Lower leg skin (tissue), 4 donors: ENCODE measurements around the gene MAP3K5. TPM values are rescaled to one million over a fixed set of nuclear protein-coding genes. Genes with fewer than 3 reads are reported as not detected.

Experiments used
- DNase-seq, 2 donors: peaks; one replicate each; pipeline ENCODE4 v3.0.0-alpha.2; 2019; ENCODE audit warnings: low spot score in 2 of 2
- H3K4me3 ChIP-seq: fragments of 200-600 bp; sonication (generic); 2 replicates; pipeline ENCODE4 v1.5.1; 2017; ENCODE audit warnings: mild to moderate bottlenecking, low read depth; ENCODE audit not compliant: poor library complexity, severe bottlenecking
- POLR2A ChIP-seq, 2 donors: fragments of 450-650 bp; IDR thresholded peaks; one replicate each; pipeline ENCODE4 v1.6.1; 2016 to 2017; ENCODE audit warnings: antibody characterized with exemption in 2 of 2, mild to moderate bottlenecking in 1 of 2, moderate library complexity in 1 of 2
- WGBS, 2 donors: methylation state at CpG; one replicate each; pipeline ENCODE4 v1.1.5; 2018; 5-methylcytosine and 5-hydroxymethylcytosine counted together
- intact Hi-C: fragments of 100-400 bp; cut with DNase I; formaldehyde crosslinking; loops from one replicate; pipeline ENCODE4 v1.15.0; 2023; ENCODE audit warnings: low total_unique reads
- total RNA-seq, 4 donors: library from RNA; depleted of rRNA; stranded (reverse); fragments of >200 nt; gene quantifications; one replicate each; pipeline ENCODE4 v1.1.0, GENCODE V29; 2016
- TF ChIP-seq, protein P1 (sequence below), 3 donors: fragments of 450-650 bp; IDR thresholded peaks; one replicate each; pipeline ENCODE4 v1.5.1; 2016; ENCODE audit warnings: antibody characterized with exemption in 3 of 3, mild to moderate bottlenecking in 3 of 3, moderate library complexity in 2 of 3

Gene MAP3K5
- total RNA-seq, 4 donors from 2014 or later: 18.9 to 35.2 (median 27.0) TPM

DNA sequence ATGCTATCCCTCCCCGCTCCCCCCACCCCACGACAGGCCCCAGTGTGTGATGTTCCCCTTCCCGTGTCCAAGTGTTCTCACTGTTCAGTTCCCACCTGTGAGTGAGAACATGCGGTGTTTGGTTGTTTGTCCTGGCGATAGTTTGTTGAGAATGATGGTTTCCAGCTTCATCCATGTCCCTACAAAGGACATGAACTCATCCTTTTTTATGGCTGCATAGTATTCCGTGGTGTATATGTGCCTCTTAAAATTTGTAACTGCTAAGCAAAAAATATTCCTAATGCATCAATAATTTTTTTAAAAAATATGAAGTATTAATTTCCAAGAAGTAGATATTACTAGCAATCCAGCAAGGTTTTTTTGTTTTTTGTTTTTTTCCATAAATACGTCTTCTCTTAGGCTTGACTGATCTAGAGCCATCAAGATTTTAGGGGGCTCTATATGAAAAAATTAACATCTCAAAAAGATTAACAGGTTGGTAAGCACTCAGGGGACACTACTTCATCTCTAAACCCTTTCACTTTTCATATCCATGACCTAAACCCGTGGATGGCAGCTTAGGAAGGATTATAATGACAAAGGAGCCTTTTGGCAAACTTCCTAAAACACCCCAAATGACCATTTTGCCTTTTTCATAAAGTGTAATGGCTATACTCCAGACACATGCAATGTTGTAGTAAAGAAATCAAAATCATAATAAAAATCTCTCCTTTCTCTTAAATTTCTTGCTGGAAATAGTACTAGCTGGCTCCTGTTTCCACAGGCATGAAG, 256.2 kb downstream of the MAP3K5 start:
- TF ChIP-seq POLR2A (IDR thresholded peaks at IDR 0.05): no peak
- TF ChIP-seq, protein P1, sequence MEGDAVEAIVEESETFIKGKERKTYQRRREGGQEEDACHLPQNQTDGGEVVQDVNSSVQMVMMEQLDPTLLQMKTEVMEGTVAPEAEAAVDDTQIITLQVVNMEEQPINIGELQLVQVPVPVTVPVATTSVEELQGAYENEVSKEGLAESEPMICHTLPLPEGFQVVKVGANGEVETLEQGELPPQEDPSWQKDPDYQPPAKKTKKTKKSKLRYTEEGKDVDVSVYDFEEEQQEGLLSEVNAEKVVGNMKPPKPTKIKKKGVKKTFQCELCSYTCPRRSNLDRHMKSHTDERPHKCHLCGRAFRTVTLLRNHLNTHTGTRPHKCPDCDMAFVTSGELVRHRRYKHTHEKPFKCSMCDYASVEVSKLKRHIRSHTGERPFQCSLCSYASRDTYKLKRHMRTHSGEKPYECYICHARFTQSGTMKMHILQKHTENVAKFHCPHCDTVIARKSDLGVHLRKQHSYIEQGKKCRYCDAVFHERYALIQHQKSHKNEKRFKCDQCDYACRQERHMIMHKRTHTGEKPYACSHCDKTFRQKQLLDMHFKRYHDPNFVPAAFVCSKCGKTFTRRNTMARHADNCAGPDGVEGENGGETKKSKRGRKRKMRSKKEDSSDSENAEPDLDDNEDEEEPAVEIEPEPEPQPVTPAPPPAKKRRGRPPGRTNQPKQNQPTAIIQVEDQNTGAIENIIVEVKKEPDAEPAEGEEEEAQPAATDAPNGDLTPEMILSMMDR (IDR thresholded peaks at IDR 0.05): no peak
- no peak for DNase-seq
- no peak overlapping the region for H3K4me3 ChIP-seq
- WGBS, 2 donors: 90 to 91% methylated on average over 8 of the region's 8 CpGs
- intact Hi-C loops: no loop called here

DNA sequence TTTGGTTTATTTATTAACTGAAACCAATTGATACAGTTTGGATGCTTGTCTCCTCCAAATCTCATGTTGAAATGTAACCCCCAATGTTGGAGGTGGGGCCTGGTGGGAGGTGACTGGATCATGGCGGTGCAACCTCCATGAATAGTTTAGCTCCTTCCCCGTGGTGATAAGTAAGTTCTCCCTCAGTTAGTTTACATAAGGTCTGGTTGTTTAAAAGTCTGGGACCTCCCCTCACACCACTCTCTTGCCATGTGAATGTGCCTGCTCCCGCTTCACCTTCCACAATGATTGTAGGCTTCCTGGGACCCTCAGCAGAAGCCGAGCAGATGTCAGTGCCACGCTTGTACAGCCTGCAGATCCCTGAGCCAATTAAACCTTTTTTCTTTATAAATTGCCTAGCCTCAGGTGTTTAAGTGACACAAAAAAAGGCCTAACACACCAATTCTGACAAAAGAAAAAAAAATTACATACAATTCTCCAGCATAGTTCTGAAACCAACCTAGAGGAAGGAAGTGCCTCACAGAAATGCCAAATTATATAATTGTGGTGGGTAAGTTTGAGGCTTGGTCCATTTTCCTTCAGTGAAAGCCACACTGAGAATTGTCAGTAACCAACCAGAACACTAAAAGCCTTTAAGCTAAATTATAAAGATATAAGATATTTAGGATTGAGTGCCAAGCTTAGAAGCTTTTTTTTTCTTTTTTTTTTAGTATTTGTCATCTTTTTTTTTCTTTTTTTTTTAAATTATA, 257.1 kb downstream of the MAP3K5 start:
- DNase-seq: no peak
- TF ChIP-seq POLR2A (IDR thresholded peaks at IDR 0.05): no peak
- TF ChIP-seq, protein P1 (IDR thresholded peaks at IDR 0.05): no peak
- H3K4me3 ChIP-seq: no peak overlapping the region
- 78 to 79% methylated on average over 5 of the region's 5 CpGs for WGBS, 2 donors
- intact Hi-C loops: no loop called here

DNA sequence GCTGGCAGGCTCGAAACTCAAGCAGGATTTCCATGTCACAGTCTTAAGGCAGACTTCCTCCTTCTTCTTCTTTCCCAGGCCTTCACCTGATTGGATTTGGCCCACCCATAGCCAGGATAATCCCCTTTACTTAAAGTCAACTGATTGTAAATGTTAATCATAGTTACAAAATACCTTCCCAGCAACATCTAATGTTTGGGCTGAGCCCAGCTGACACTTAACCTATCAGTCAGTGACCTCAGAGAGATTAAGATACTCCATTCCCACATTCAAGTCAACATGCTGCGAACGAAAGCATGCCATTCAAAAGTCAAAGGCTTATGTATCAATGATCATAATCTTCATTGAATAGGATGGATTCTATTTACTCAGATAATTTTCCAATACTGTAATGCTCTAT, 258.0 kb downstream of the MAP3K5 start:
- intact Hi-C loops: no loop called here
- WGBS, 2 donors: 95% methylated on average over 3 of the region's 3 CpGs
- TF ChIP-seq, protein P1 (IDR thresholded peaks at IDR 0.05): no peak
- TF ChIP-seq POLR2A (IDR thresholded peaks at IDR 0.05): no peak
- no peak for DNase-seq
- H3K4me3 ChIP-seq: no peak overlapping the region

DNA sequence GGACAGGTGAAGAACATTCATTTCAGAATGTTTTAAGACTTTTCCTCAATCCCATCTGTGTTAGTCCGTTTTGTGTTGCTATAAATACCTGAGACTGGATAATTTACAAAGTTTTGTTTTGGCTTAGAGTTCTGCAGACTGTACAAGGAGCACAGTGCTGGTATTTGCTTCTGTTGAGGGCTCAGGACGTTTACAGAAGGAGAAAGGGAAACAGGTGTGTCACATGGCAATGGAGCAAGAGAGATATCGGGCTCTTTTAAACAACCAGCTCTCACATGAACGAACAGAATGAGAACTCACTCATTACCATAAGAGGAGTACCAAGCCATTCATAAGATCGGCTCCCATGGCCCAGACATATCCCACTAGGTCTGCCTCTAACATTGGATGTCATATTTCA, 258.8 kb downstream of the MAP3K5 start:
- TF ChIP-seq, protein P1 (IDR thresholded peaks at IDR 0.05): no peak
- TF ChIP-seq POLR2A (IDR thresholded peaks at IDR 0.05): no peak
- DNase-seq: no peak
- intact Hi-C loops: no loop called here
- WGBS, 2 donors: 74 to 81% methylated on average over 5 of the region's 5 CpGs
- no peak overlapping the region for H3K4me3 ChIP-seq

DNA sequence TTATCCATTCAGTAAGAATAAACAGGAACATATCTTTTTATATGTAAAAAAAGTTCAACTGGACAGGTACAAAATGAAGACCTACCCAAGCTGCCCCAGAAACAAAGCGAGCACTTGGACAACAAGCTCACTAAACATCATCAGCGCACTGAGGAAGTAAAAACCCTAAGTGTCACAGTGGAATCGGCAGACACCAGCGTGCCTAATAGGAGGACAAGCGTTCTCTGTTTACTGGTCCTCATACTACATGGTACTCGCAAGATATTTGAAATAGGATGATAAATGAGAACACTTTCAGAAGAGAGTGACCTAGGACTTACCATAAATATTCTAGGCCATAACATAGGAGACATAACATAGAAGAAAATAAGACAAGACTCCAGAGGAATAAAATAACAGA, 260.2 kb downstream of the MAP3K5 start:
- TF ChIP-seq POLR2A (IDR thresholded peaks at IDR 0.05): no peak
- TF ChIP-seq, protein P1 (IDR thresholded peaks at IDR 0.05): no peak
- H3K4me3 ChIP-seq: no peak overlapping the region
- 92% methylated on average over 6 of the region's 6 CpGs for WGBS, 2 donors
- intact Hi-C loops: no loop called here
- no peak for DNase-seq
